Measurements from ENCODE around the gene PPP6R2. TPM values are rescaled to one million over a fixed set of nuclear protein-coding genes. Genes with fewer than 3 reads are reported as not detected.
A peak's percentile ranks its signal among the peaks of the same experiment; 100 is the strongest.

PPP6R2 gene
- total and polyA plus RNA-seq, 9 of the 15 experiments (the other 6 are each of a cell fraction or from before 2014, with no cell fraction given), result 0.32 to 39.8 (median 21.4) TPM

GRCh38 chr22:50326956-50327710 lies 16.0 kb upstream of the PPP6R2 start, which contains the start of gene DENND6B (continued):
- peak; percentile 69 for TF ChIP-seq HMGN3 (IDR thresholded peaks at IDR 0.05; ENCODE audit: borderline replicate concordance, extremely low read depth, insufficient read length, low read depth, low read length)
- TF ChIP-seq HDAC1 (IDR thresholded peaks at IDR 0.05), result 0 out of 4 replicates have a peak, but pooled peaks of 1 of the 2 experiments have one; percentile 38
- TF ChIP-seq CTCFL (IDR thresholded peaks at IDR 0.05; ENCODE audit: borderline replicate concordance, insufficient read depth, low read depth, low read length, poor library complexity, severe bottlenecking), result peak; percentile 80
- TF ChIP-seq TCF7 (IDR thresholded peaks at IDR 0.05; ENCODE audit: borderline replicate concordance), result no peak
- TF ChIP-seq CREB3L1 (IDR thresholded peaks at IDR 0.05; ENCODE audit: borderline replicate concordance, low read depth), result peak; percentile 80; the same call in 1 of the 2 replicates
- peak; percentile 93 for TF ChIP-seq ZHX1 (conservative IDR thresholded peaks at IDR 0.05; ENCODE audit: low read length)
- TF ChIP-seq PHF8 (IDR thresholded peaks at IDR 0.05; ENCODE audit: borderline replicate concordance, low read length), result peak; percentile 90; the same call in 1 of the 2 replicates
- TF ChIP-seq ZNF280A (IDR thresholded peaks at IDR 0.05; ENCODE audit: low read depth, partially characterized antibody), result no peak
- TF ChIP-seq NR2C2 (CRISPR knock-in tag; IDR thresholded peaks at IDR 0.05), result no peak
- peak; percentile 61 for TF ChIP-seq NR2C2 (tag; IDR thresholded peaks at IDR 0.05)
- peak; percentile 68; the same call in 1 of the 2 replicates for TF ChIP-seq ZNF395 (CRISPR knock-in tag; IDR thresholded peaks at IDR 0.05)
- peak; percentile 67; the same call in 1 of the 2 replicates for TF ChIP-seq E2F4 (CRISPR knock-in tag; IDR thresholded peaks at IDR 0.05; ENCODE audit: low read depth)
- TF ChIP-seq ZBTB7A (IDR thresholded peaks at IDR 0.05; ENCODE audit: borderline replicate concordance, control insufficient read depth, low read depth, low read length), result peak; percentile 86
- peak; percentile 59 to 69 for TF ChIP-seq NRF1 (conservative IDR thresholded peaks at IDR 0.05 in 1 of 2, IDR thresholded peaks at IDR 0.05 in 1 of 2)
